ENCODE measurements around the gene SHOX. TPM values are rescaled to one million over a fixed set of nuclear protein-coding genes. Genes with fewer than 3 reads are reported as not detected.
A peak's percentile ranks its signal among the peaks of the same experiment; 100 is the strongest.

SHOX gene
- total RNA-seq, 6 experiments from 2014 or later, result not detected

DNA sequence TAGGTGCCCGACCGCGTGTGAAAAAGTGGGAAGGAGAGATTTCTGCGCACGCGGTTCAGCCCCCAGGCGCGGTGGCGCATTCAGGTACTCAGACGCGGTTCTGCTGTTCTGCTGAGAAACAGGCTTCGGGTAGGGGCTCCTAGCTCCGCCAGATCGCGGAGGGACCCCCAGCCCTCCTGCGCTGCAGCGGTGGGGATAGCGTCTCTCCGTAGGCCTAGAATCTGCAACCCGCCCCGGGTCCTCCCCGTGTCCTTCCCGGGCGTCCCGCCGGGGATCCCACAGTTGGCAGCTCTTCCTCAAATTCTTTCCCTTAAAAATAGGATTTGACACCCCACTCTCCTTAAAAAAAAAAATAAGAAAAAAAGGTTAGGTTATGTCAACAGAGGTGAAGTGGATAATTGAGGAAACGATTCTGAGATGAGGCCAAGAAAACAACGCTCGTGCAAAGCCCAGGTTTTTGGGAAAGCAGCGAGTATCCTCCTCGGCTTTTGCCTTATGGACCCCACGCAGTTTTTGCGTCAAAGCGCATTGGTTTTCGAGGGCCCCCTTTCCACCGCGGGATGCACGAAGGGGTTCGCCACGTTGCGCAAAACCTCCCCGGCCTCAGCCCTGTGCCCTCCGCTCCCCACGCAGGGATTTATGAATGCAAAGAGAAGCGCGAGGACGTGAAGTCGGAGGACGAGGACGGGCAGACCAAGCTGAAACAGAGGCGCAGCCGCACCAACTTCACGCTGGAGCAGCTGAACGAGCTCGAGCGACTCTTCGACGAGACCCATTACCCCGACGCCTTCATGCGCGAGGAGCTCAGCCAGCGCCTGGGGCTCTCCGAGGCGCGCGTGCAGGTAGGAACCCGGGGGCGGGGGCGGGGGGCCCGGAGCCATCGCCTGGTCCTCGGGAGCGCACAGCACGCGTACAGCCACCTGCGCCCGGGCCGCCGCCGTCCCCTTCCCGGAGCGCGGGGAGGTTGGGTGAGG is 3.7 kb downstream of the SHOX start:
- no peaks in the 10 kb centered on the region for H3K4me1 ChIP-seq
- DNase-seq (peak in 1 of 3 donors; percentile 25), ATAC-seq (no peak)
- H3K27me3 ChIP-seq, result peaks cover 4 to 24% of the 10 kb centered on the region in 2 donors
- no peak overlapping the region for H3K27ac ChIP-seq
- H3K36me3 ChIP-seq, result no peaks in the 10 kb centered on the region
- TF ChIP-seq, protein P1, sequence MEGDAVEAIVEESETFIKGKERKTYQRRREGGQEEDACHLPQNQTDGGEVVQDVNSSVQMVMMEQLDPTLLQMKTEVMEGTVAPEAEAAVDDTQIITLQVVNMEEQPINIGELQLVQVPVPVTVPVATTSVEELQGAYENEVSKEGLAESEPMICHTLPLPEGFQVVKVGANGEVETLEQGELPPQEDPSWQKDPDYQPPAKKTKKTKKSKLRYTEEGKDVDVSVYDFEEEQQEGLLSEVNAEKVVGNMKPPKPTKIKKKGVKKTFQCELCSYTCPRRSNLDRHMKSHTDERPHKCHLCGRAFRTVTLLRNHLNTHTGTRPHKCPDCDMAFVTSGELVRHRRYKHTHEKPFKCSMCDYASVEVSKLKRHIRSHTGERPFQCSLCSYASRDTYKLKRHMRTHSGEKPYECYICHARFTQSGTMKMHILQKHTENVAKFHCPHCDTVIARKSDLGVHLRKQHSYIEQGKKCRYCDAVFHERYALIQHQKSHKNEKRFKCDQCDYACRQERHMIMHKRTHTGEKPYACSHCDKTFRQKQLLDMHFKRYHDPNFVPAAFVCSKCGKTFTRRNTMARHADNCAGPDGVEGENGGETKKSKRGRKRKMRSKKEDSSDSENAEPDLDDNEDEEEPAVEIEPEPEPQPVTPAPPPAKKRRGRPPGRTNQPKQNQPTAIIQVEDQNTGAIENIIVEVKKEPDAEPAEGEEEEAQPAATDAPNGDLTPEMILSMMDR (IDR thresholded peaks at IDR 0.05), result no peak
- TF ChIP-seq POLR2A (IDR thresholded peaks at IDR 0.05), result no peak
- intact Hi-C loops (cut with DNase I), result no loop called here
- 3% methylated on average over 50 of the region's 84 CpGs for WGBS (ENCODE audit: insufficient coverage, low coverage, low lambda C conversion rate, missing lambda C conversion rate)
- no peak overlapping the region for H3K4me3 ChIP-seq
- no peaks in the 10 kb centered on the region for H3K9me3 ChIP-seq

DNA sequence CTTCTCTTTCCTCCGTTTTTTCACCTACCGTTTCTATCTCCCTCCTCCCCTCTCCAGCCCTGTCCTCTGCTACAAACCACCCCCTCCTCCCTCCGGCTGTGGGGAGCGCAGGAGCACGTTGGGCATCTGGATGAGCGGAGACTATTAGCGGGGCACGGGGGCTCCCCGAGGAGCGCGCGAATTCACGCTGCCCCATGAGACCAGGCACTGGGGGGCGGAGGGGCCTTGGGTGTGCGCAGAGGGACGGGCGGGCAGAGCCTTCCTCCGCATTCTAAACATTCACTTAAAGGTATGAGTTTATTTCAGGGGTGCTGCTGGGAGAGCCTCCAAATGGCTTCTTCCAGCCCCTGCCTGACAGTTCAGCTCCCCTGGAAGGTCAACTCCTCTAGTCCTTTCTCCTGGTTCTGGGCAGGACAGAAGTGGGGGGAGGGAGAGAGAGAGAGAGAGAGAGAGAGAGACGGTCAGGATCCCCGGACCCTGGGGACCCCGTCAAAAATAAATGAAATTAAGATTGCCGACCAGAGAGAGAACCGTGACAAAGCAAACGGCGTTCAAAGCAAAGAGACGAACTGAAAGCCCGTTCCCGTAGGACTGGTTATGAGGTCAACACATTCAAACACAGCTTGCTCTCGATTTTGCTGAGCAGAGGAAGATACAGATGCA is 5.0 kb downstream of the SHOX start:
- TF ChIP-seq, protein P1 (IDR thresholded peaks at IDR 0.05), result no peak
- no peak for TF ChIP-seq POLR2A (IDR thresholded peaks at IDR 0.05)
- DNase-seq, result peak in 1 of 3 donors; percentile 18
- 3% methylated on average over 29 of the region's 29 CpGs for WGBS (ENCODE audit: insufficient coverage, low coverage, low lambda C conversion rate, missing lambda C conversion rate)
- no peak overlapping the region for H3K4me3 ChIP-seq
- H3K27me3 ChIP-seq, result peaks cover 4 to 22% of the 10 kb centered on the region in 2 donors
- no peaks in the 10 kb centered on the region for H3K36me3 ChIP-seq
- ATAC-seq, result no peak
- H3K4me1 ChIP-seq, result no peaks in the 10 kb centered on the region
- intact Hi-C loops (cut with DNase I), result no loop called here
- no peaks in the 10 kb centered on the region for H3K9me3 ChIP-seq
- H3K27ac ChIP-seq, result no peak overlapping the region

DNA sequence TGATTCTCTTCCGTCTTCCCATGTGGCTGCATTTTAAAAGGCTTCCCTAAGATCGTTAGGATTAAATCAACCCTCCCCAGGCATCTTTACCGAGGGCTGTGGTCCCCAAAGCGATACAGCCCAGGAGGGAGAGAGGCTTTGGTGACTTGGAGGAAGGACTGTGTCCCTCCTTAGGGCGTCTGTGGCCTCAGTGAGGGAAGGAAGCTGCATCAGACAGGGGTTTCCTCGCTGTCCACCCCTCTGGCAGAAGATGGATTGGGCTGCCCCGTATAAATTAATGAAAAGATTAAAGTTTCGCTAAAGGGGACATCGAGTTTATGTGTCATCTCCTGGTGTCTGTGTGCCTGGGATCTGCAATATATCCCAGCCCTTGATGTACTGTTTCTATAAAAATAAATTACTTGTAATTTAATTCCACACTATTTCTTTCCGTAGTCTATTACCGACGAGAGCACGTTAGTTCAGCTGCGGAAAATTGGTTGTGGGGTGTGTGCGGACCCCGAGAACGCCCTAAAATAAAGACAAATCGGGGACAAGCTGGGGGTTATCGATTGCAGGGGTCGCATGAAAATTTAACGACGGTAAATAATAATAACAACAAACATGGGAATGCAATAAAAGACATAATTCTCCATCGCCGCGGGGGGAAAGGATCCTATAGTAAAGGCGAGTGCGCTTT is 6.5 kb downstream of the SHOX start:
- Histone ChIP-seq H3K4me3 (no peak overlapping the region), H3K27me3 (peaks cover 4 to 14% of the 10 kb centered on the region in 2 donors), H3K36me3 (no peaks in the 10 kb centered on the region), H3K27ac (no peak overlapping the region), H3K9me3 (no peaks in the 10 kb centered on the region), H3K4me1 (no peaks in the 10 kb centered on the region)
- TF ChIP-seq, protein P1 (IDR thresholded peaks at IDR 0.05), result no peak
- TF ChIP-seq POLR2A (IDR thresholded peaks at IDR 0.05), result no peak
- intact Hi-C loops (cut with DNase I), result no loop called here
- WGBS (ENCODE audit: insufficient coverage, low coverage, low lambda C conversion rate, missing lambda C conversion rate), result 4% methylated on average over 27 of the region's 27 CpGs
- DNase-seq (peak in 1 of 3 donors; percentile 7), ATAC-seq (no peak)

DNA sequence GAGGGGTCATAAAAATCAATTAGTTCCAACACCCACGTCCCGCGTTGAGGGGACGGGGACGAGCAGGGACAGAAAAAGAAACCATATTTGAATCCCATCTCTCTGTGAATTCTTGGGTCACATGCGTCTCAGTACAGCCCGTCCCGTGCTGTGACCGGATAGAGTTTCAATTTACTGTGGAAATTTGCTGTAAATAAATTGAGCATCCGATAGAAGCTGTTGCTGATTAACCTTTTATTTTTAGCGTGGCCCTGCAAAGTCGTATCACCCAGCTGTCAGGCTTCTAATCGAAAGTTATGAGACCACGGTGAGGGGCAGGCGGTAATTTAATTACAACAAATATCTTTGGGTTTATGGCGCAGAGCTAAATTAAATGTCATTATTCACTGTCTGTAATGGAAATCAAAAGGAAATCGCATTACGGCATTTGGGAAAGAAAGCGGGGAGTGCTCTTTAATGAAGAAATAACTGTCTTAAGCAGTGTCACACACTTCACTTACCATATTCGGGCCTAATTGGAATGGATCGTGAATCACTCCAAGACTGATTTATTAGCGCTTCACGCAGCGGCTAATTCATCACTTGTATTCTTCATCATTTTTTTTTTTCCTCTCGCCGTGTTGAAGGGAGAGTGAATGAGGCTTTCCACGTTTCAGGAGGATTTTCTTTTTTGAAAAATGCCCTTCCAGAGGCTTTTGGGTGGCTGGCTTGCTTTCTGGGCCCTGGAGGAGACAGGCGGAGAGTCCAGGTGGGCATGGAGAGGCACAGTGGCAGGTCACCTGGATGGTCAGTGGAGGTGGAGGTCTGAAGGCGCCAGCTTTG is 7.3 kb downstream of the SHOX start:
- H3K4me3 ChIP-seq, result no peak overlapping the region
- H3K27me3 ChIP-seq, result peaks cover 4 to 14% of the 10 kb centered on the region in 2 donors

More for the DNA sequence above, 7.3 kb downstream of the SHOX start:
- DNase-seq (peak in 1 of 3 donors; percentile 10), ATAC-seq (no peak)
- H3K27ac ChIP-seq, result no peak overlapping the region
- no peaks in the 10 kb centered on the region for H3K9me3 ChIP-seq
- H3K36me3 ChIP-seq, result no peaks in the 10 kb centered on the region
- TF ChIP-seq, protein P1 (IDR thresholded peaks at IDR 0.05), result no peak
- no peak for TF ChIP-seq POLR2A (IDR thresholded peaks at IDR 0.05)
- WGBS (ENCODE audit: insufficient coverage, low coverage, low lambda C conversion rate, missing lambda C conversion rate), result 2% methylated on average over 28 of the region's 29 CpGs
- H3K4me1 ChIP-seq, result no peaks in the 10 kb centered on the region
- intact Hi-C loops (cut with DNase I), result no loop called here

All from right lobe of liver (tissue), 6 donors.